ENCODE data around the gene PCDHA3. TPM values are rescaled to one million over a fixed set of nuclear protein-coding genes. Genes with fewer than 3 reads are reported as not detected.
A peak's percentile ranks its signal among the peaks of the same experiment; 100 is the strongest.
"Not testable (repeated sequence)": the region's sequence is repeated elsewhere in the genome, so short reads cannot be mapped to it uniquely, and the experiment has no call there.

PCDHA3 gene
- total RNA-seq, 4 donors from 2014 or later, result 0.17 to 1.9 (median 1.2) TPM

DNA sequence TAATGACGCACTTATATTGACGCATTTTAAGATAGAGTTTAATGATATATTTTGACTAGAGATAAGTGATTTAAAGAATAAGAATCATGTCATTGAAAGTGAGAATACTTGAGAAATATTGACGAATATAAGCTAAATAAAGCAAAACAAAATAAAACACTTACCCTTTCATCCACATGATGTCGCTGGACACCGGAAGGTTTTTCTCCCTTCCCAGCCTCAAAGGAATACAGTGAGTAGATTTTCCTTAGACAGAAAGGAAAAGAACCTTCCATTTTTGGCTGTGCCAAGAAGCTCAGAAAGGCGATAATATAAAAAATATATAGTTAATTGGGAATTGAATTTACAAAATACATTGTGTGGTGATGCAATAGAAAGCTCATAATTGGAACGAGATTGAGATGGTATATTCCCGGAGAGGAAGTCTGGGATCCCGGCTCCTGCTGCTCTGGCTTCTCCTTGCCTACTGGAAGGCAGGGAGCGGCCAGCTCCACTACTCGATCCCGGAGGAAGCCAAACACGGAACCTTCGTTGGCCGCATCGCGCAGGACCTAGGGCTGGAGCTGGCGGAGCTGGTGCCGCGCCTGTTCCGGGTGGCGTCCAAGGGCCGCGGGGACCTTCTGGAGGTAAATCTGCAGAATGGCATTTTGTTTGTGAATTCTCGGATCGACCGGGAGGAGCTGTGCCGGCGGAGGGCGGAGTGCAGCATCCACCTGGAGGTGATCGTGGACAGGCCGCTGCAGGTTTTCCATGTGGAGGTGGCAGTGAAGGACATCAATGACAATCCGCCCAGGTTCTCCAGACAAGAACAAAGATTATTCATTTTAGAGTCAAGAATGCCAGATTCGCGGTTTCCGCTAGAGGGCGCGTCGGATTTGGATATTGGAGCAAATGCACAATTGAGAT is 20.8 kb downstream of the PCDHA3 start, which contains the start of gene PCDHA5:
Gene PCDHA5, plus strand, starts transcription at position 239 of the 906 bp plus-strand sequence.
- peak within 1 kb of the TSS in 3 of 4 donors; percentile 6 to 23 (median 21) for H3K4me3 ChIP-seq
- 41% methylated on average over 29 of the region's 39 CpGs for WGBS
- H3K36me3 ChIP-seq, result no peaks in the 10 kb centered on the region
- H3K4me1 ChIP-seq, result no peaks in the 10 kb centered on the region
- TF ChIP-seq POLR2AphosphoS5 (IDR thresholded peaks at IDR 0.05) (no peak), POLR2A (IDR thresholded peaks at IDR 0.05; ENCODE audit: low read depth) (no peak), EP300 (IDR thresholded peaks at IDR 0.05) (no peak)
- TF ChIP-seq, protein P1, sequence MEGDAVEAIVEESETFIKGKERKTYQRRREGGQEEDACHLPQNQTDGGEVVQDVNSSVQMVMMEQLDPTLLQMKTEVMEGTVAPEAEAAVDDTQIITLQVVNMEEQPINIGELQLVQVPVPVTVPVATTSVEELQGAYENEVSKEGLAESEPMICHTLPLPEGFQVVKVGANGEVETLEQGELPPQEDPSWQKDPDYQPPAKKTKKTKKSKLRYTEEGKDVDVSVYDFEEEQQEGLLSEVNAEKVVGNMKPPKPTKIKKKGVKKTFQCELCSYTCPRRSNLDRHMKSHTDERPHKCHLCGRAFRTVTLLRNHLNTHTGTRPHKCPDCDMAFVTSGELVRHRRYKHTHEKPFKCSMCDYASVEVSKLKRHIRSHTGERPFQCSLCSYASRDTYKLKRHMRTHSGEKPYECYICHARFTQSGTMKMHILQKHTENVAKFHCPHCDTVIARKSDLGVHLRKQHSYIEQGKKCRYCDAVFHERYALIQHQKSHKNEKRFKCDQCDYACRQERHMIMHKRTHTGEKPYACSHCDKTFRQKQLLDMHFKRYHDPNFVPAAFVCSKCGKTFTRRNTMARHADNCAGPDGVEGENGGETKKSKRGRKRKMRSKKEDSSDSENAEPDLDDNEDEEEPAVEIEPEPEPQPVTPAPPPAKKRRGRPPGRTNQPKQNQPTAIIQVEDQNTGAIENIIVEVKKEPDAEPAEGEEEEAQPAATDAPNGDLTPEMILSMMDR (IDR thresholded peaks at IDR 0.05), result peak in 1 of 3 experiments; percentile 40
- H3K27ac ChIP-seq (replicated peaks in 1 of 4), result no peak within 1 kb of the TSS
- intact Hi-C loops (cut with DNase I), result no loop called here
- peaks cover 0 to 47% (median 5%) of the 10 kb centered on the region in 4 donors for H3K27me3 ChIP-seq
- DNase-seq (ENCODE audit: extremely low spot score), result no peak
- peaks cover 0 to 31% (median 26%) of the 10 kb centered on the region in 4 donors for H3K9me3 ChIP-seq

DNA sequence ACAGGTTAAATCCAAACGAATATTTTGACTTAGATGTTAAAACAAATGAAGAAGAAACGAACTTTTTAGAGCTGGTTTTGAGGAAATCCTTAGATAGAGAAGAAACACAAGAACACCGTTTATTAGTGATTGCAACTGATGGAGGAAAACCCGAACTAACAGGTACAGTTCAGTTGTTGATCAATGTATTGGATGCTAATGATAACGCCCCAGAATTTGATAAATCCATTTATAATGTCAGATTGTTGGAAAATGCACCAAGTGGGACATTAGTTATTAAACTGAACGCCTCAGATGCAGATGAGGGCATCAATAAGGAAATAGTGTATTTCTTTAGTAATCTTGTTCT is 21.4 kb downstream of the PCDHA3 start:
- H3K4me3 ChIP-seq, result no peak overlapping the region
- intact Hi-C loops (cut with DNase I), result no loop called here
- 26% methylated on average over 6 of the region's 6 CpGs for WGBS
- no peaks in the 10 kb centered on the region for H3K4me1 ChIP-seq
- no peak overlapping the region for H3K27ac ChIP-seq (replicated peaks in 1 of 4)
- H3K27me3 ChIP-seq, result peaks cover 0 to 53% (median 5%) of the 10 kb centered on the region in 4 donors
- no peaks in the 10 kb centered on the region for H3K36me3 ChIP-seq
- TF ChIP-seq EP300 (IDR thresholded peaks at IDR 0.05), result no peak
- TF ChIP-seq POLR2AphosphoS5 (IDR thresholded peaks at IDR 0.05), result no peak
- TF ChIP-seq POLR2A (IDR thresholded peaks at IDR 0.05; ENCODE audit: low read depth), result no peak
- TF ChIP-seq, protein P1 (IDR thresholded peaks at IDR 0.05), result no peak
- peaks cover 0 to 30% (median 24%) of the 10 kb centered on the region in 4 donors for H3K9me3 ChIP-seq
- no peak for DNase-seq (ENCODE audit: extremely low spot score)

DNA sequence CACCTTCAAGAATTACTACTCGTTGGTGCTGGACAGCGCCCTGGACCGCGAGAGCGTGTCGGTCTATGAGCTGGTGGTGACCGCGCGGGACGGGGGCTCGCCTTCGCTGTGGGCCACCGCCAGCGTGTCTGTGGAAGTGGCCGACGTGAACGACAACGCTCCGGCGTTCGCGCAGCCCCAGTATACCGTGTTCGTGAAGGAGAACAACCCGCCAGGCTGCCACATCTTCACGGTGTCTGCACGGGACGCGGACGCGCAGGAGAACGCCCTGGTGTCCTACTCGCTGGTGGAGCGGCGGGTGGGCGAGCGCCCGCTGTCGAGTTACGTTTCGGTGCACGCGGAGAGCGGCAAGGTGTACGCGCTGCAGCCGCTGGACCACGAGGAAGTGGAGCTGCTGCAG is 22.1 kb downstream of the PCDHA3 start:
- 58% methylated on average over 48 of the region's 48 CpGs for WGBS
- intact Hi-C loops (cut with DNase I), result not testable (repeated sequence)
- peaks cover 0 to 60% (median 7%) of the 10 kb centered on the region in 4 donors for H3K27me3 ChIP-seq

DNA sequence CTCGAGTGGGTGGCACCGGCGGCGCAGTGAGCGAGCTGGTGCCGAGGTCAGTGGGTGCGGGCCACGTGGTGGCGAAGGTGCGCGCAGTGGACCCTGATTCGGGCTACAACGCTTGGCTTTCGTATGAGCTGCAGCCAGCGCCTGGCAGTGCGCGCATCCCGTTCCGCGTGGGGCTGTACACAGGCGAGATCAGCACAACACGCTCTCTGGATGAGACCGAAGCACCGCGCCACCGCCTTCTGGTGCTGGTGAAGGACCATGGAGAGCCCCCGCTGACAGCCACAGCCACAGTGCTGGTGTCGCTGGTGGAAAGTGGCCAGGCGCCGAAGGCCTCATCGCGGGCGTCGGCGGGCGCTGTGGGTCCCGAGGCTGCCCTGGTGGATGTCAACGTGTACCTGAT is 22.6 kb downstream of the PCDHA3 start:
- Histone ChIP-seq H3K27ac (replicated peaks in 1 of 4) (no peak overlapping the region), H3K27me3 (peaks cover 0 to 63% (median 12%) of the 10 kb centered on the region in 4 donors), H3K36me3 (no peaks in the 10 kb centered on the region), H3K4me3 (no peak overlapping the region), H3K9me3 (peaks cover 0 to 41% (median 28%) of the 10 kb centered on the region in 4 donors), H3K4me1 (no peaks in the 10 kb centered on the region)
- DNase-seq (ENCODE audit: extremely low spot score), result no peak
- TF ChIP-seq POLR2A (IDR thresholded peaks at IDR 0.05; ENCODE audit: low read depth) (no peak), EP300 (IDR thresholded peaks at IDR 0.05) (no peak), POLR2AphosphoS5 (IDR thresholded peaks at IDR 0.05) (no peak)
- TF ChIP-seq, protein P1 (IDR thresholded peaks at IDR 0.05), result no peak
- 80% methylated on average over 1 of the region's 38 CpGs for WGBS
- intact Hi-C loops (cut with DNase I), result no loop called here

More for the DNA sequence above, 22.1 kb downstream of the PCDHA3 start:
- not testable (repeated sequence) for H3K36me3 ChIP-seq; H3K4me3 ChIP-seq; H3K27ac ChIP-seq (replicated peaks in 1 of 4); DNase-seq (ENCODE audit: extremely low spot score); H3K4me1 ChIP-seq
- H3K9me3 ChIP-seq, result peaks cover 0 to 36% (median 25%) of the 10 kb centered on the region in 4 donors

DNA sequence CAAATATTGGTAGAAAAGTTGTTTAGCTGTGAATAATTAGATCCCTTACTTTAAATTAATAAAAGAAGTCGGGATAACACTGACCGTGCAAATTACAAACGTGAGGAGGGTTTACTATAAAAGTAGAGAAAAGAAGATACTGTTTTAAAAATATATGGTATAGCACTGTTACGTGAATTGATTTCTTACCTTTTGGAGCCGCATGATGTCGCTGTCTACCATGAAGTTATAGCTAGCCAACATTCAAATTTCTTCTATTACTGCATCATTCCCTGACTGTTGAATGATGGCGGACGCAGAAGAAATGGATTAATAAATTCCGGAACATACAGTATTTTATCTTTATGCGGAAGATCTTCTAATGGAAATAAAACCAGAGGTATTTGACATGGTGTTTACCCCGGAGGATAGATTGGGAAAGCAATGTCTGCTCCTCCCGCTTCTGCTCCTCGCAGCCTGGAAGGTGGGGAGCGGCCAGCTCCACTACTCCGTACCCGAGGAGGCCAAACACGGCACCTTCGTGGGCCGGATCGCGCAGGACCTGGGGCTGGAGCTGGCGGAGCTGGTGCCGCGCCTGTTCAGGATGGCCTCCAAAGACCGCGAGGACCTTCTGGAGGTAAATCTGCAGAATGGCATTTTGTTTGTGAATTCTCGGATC is 27.0 kb downstream of the PCDHA3 start, which contains the start of gene PCDHA6:
Gene PCDHA6, plus strand, starts transcription at position 257 of the 658 bp plus-strand sequence. Its CDS starts 132 bp downstream, at position 389.
- 17% methylated on average over 26 of the region's 27 CpGs for WGBS
- TF ChIP-seq, protein P1 (IDR thresholded peaks at IDR 0.05), result peak in 1 of 3 experiments; percentile 12
- TF ChIP-seq POLR2AphosphoS5 (IDR thresholded peaks at IDR 0.05) (no peak), EP300 (IDR thresholded peaks at IDR 0.05) (no peak)
- Histone ChIP-seq H3K27me3 (peaks cover 0 to 75% (median 11%) of the 10 kb centered on the region in 4 donors), H3K4me3 (peak within 1 kb of the TSS; percentile 1 to 48 (median 20)), H3K27ac (replicated peaks in 1 of 4) (no peak within 1 kb of the TSS), H3K4me1 (no peaks in the 10 kb centered on the region), H3K36me3 (no peaks in the 10 kb centered on the region), H3K9me3 (peaks cover 0 to 45% (median 36%) of the 10 kb centered on the region in 4 donors)
- no peak for DNase-seq (ENCODE audit: extremely low spot score)
- intact Hi-C loops (cut with DNase I), result no loop called here
